ENCODE results near the gene COL18A1. TPM values are rescaled to one million over a fixed set of nuclear protein-coding genes. Genes with fewer than 3 reads are reported as not detected.

Gene COL18A1
- polyA plus RNA-seq, 1 of the 3 experiments (the other 2 are of a cell fraction) = 118 TPM

- POLR2A ChIA-PET = no interaction called here
- H3K4me3 ChIP-seq (ENCODE audit: low read depth in 2 of 2, low read length in 1 of 2) = no peak overlapping the region
- CTCF ChIA-PET = no interaction called here
- no peaks in the 10 kb centered on the region for H3K27me3 ChIP-seq (ENCODE audit: insufficient read depth)
- TF ChIP-seq RCOR1 (IDR thresholded peaks at IDR 0.05; ENCODE audit: low read length) = no peak
- H3K9ac ChIP-seq = no peak overlapping the region
- H3K9me3 ChIP-seq = no peaks in the 10 kb centered on the region
- H3K4me2 ChIP-seq = no peak overlapping the region
- H3K79me2 ChIP-seq (ENCODE audit: insufficient read depth) = peaks cover 94% of the 10 kb centered on the region
- no peak overlapping the region for H3K27ac ChIP-seq (ENCODE audit: low read depth in 2 of 2, low read length in 1 of 2)
- peaks cover 99% of the 10 kb centered on the region for H4K20me1 ChIP-seq (ENCODE audit: insufficient read depth)
- H3K36me3 ChIP-seq (replicated peaks in 1 of 2; ENCODE audit: control insufficient read depth in 1 of 2, insufficient read depth in 2 of 2, low read length in 1 of 2) = peaks cover 0 to 10% of the 10 kb centered on the region in 2 experiments
- peaks cover 0 to 21% of the 10 kb centered on the region in 2 experiments; a peak in 2 of 4 replicates for H3K4me1 ChIP-seq (ENCODE audit: control insufficient read depth in 1 of 2, insufficient read depth in 2 of 2, low read depth in 1 of 2, low read length in 1 of 2)
- DNase-seq = no peak
- H2AFZ ChIP-seq (ENCODE audit: low read depth) = no peak overlapping the region
- H3K9me2 ChIP-seq = no peaks in the 10 kb centered on the region
- WGBS (ENCODE audit: low lambda C conversion rate) = 86% methylated on average over 19 of the region's 34 CpGs
- no peaks in the 10 kb centered on the region for H3F3A ChIP-seq (replicated peaks; ENCODE audit: insufficient read depth)
Observed at GRCh38 chr21:45418301-45419071, 13.5 kb downstream of the COL18A1 start.

- Histone ChIP-seq H3K4me2 (no peak overlapping the region), H2AFZ (ENCODE audit: low read depth) (no peak overlapping the region), H3K36me3 (replicated peaks in 1 of 2; ENCODE audit: control insufficient read depth in 1 of 2, insufficient read depth in 2 of 2, low read length in 1 of 2) (peaks cover 0 to 10% of the 10 kb centered on the region in 2 experiments), H3K27me3 (ENCODE audit: insufficient read depth) (no peaks in the 10 kb centered on the region), H3K9me3 (no peaks in the 10 kb centered on the region), H3F3A (replicated peaks; ENCODE audit: insufficient read depth) (no peaks in the 10 kb centered on the region), H3K4me3 (ENCODE audit: low read depth in 2 of 2, low read length in 1 of 2) (no peak overlapping the region), H3K79me2 (ENCODE audit: insufficient read depth) (peaks cover 93% of the 10 kb centered on the region), H3K9me2 (no peaks in the 10 kb centered on the region), H3K4me1 (ENCODE audit: control insufficient read depth in 1 of 2, insufficient read depth in 2 of 2, low read depth in 1 of 2, low read length in 1 of 2) (peaks cover 0 to 21% of the 10 kb centered on the region in 2 experiments; a peak in 2 of 4 replicates), H4K20me1 (ENCODE audit: insufficient read depth) (peaks cover 99% of the 10 kb centered on the region), H3K27ac (ENCODE audit: low read depth in 2 of 2, low read length in 1 of 2) (no peak overlapping the region), H3K9ac (no peak overlapping the region)
- no peak for TF ChIP-seq EZH2phosphoT487 (IDR thresholded peaks at IDR 0.05; ENCODE audit: borderline replicate concordance, low read depth)
- no peak for TF ChIP-seq FOXJ3 (CRISPR knock-in tag; IDR thresholded peaks at IDR 0.05)
- no peak for TF ChIP-seq GATA2 (CRISPR knock-in tag; IDR thresholded peaks at IDR 0.05)
- TF ChIP-seq USF2 (IDR thresholded peaks at IDR 0.05; ENCODE audit: borderline replicate concordance, low read depth, low read length) = no peak
- TF ChIP-seq GABPA (IDR thresholded peaks at IDR 0.05; ENCODE audit: low read depth) = no peak
- no peak for TF ChIP-seq CTCF (IDR thresholded peaks at IDR 0.05)
- TF ChIP-seq SIN3A (IDR thresholded peaks at IDR 0.05; ENCODE audit: borderline replicate concordance, low read depth, low read length) = no peak
- TF ChIP-seq MEF2A (IDR thresholded peaks at IDR 0.05; ENCODE audit: borderline replicate concordance, low read depth) = no peak
- no peak for TF ChIP-seq TAF1 (IDR thresholded peaks at IDR 0.05; ENCODE audit: borderline replicate concordance, low read depth, low read length)
- no peak for TF ChIP-seq MAX (IDR thresholded peaks at IDR 0.05; ENCODE audit: low read depth)
- no peak for TF ChIP-seq RAD21 (IDR thresholded peaks at IDR 0.05; ENCODE audit: low read length)
- TF ChIP-seq PBX3 (IDR thresholded peaks at IDR 0.05) = no peak
- no peak for TF ChIP-seq EP300 (IDR thresholded peaks at IDR 0.05; ENCODE audit: borderline replicate concordance in 1 of 2, low read depth in 1 of 2, low read length in 1 of 2)
- TF ChIP-seq NFIC (IDR thresholded peaks at IDR 0.05; ENCODE audit: borderline replicate concordance) = no peak
- TF ChIP-seq CHD2 (IDR thresholded peaks at IDR 0.05; ENCODE audit: low read length, partially characterized antibody) = no peak
- no peak for TF ChIP-seq MXI1 (IDR thresholded peaks at IDR 0.05; ENCODE audit: low read depth, low read length)
- POLR2A ChIA-PET = no interaction called here
- DNase-seq = no peak
- CTCF ChIA-PET = interaction anchor here (1.1 kb wide), 1 partner anchor 281 kb away, joined by 5 read pairs; no protein-coding TSS in a partner anchor
- WGBS (ENCODE audit: low lambda C conversion rate) = 94% methylated on average over 25 of the region's 25 CpGs
Observed at GRCh38 chr21:45419162-45419561, 14.2 kb downstream of the COL18A1 start.
